ENCODE measurements around the gene RNF181. TPM values are rescaled to one million over a fixed set of nuclear protein-coding genes. Genes with fewer than 3 reads are reported as not detected.

RNF181 gene
- total and polyA plus RNA-seq, 2 donors (not counting 3 experiments of a cell fraction or from before 2014, with no cell fraction given) = 142 to 629 TPM

DNA sequence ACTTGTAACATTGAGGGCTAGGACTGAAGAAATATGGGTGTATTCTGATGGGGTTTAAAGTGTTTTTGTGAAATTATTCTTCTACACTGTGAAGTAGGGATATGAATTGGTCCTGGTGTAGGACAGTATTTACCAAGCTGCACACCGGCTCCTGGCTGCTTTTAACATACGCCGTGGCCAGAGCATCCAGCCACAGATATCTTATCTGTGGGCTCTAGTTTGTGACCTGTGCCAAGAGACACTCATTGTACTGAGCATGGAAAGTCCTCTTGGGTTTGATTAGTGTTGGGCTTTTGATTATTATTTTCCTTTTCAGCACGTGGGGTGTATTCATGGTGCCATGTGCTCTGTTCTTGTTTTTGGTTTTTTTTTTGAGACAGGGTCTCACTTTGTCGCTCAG lies 28.4 kb downstream of the RNF181 start:
- FAIRE-seq = no peak
- H4K20me1 ChIP-seq (replicated peaks; ENCODE audit: control insufficient read depth, extremely low read depth, insufficient read depth, low read length) = no peaks in the 10 kb centered on the region
- dilution Hi-C loops (cut with MboI; ENCODE audit: extremely low pct_ligation_motif_present, low sequenced_read_pairs) (no loop called here), intact Hi-C loops (cut with micrococcal nuclease) (no loop called here)
- H3K4me2 ChIP-seq (ENCODE audit: insufficient read depth, low read length) = no peak overlapping the region
- no peak overlapping the region for H3K27ac ChIP-seq (ENCODE audit: insufficient read depth, low read depth, low read length)
- no peaks in the 10 kb centered on the region for H3K27me3 ChIP-seq (ENCODE audit: control insufficient read depth in 2 of 2, insufficient read depth in 2 of 2, low read length in 2 of 2)
- H3K36me3 ChIP-seq (ENCODE audit: control insufficient read depth in 2 of 2, extremely low read depth in 1 of 2, insufficient read depth in 2 of 2, low read length in 2 of 2) = peaks cover 24 to 36% of the 10 kb centered on the region in 2 experiments
- no peak overlapping the region for H3K4me3 ChIP-seq (replicated peaks in 1 of 3; ENCODE audit: insufficient read depth in 1 of 3, low read depth in 1 of 3, low read length in 3 of 3)
- no peaks in the 10 kb centered on the region for H3K4me1 ChIP-seq (ENCODE audit: control insufficient read depth, extremely low read depth, insufficient read depth, low read length)
- DNase-seq (ENCODE audit: low read depth, low spot score) = no peak
- H3K9ac ChIP-seq (replicated peaks; ENCODE audit: extremely low read depth, insufficient read depth, low read length) = no peak overlapping the region
- H3K79me2 ChIP-seq (ENCODE audit: control insufficient read depth, insufficient read depth, low read length) = peaks cover 24% of the 10 kb centered on the region
- ChIA-PET POLR2A (no interaction called here), CTCF (interaction anchor here (8.8 kb wide), 1 partner anchor 11 kb away, joined by 74 read pairs; no protein-coding TSS in a partner anchor)
- TF ChIP-seq, protein P1, sequence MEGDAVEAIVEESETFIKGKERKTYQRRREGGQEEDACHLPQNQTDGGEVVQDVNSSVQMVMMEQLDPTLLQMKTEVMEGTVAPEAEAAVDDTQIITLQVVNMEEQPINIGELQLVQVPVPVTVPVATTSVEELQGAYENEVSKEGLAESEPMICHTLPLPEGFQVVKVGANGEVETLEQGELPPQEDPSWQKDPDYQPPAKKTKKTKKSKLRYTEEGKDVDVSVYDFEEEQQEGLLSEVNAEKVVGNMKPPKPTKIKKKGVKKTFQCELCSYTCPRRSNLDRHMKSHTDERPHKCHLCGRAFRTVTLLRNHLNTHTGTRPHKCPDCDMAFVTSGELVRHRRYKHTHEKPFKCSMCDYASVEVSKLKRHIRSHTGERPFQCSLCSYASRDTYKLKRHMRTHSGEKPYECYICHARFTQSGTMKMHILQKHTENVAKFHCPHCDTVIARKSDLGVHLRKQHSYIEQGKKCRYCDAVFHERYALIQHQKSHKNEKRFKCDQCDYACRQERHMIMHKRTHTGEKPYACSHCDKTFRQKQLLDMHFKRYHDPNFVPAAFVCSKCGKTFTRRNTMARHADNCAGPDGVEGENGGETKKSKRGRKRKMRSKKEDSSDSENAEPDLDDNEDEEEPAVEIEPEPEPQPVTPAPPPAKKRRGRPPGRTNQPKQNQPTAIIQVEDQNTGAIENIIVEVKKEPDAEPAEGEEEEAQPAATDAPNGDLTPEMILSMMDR (IDR thresholded peaks at IDR 0.05; ENCODE audit: extremely low read depth in 1 of 2, insufficient read depth in 1 of 2, low read depth in 1 of 2, low read length in 2 of 2) = no peak
- TF ChIP-seq GATA2 (IDR thresholded peaks at IDR 0.05; ENCODE audit: insufficient read depth, insufficient read length, low read depth, low read length) = no peak
- TF ChIP-seq, protein P2, sequence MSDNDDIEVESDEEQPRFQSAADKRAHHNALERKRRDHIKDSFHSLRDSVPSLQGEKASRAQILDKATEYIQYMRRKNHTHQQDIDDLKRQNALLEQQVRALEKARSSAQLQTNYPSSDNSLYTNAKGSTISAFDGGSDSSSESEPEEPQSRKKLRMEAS (IDR thresholded peaks at IDR 0.05; ENCODE audit: insufficient read depth, insufficient read length) = no peak
- no peak for TF ChIP-seq FOS (IDR thresholded peaks at IDR 0.05; ENCODE audit: borderline replicate concordance, insufficient read depth, low read length)
- no peak for TF ChIP-seq POLR2A (IDR thresholded peaks at IDR 0.05; ENCODE audit: low read depth, low read length)
- no peak for TF ChIP-seq MYC (IDR thresholded peaks at IDR 0.05; ENCODE audit: low read depth, low read length)
- H3K9me3 ChIP-seq (replicated peaks; ENCODE audit: control insufficient read depth, insufficient read depth, low read length) = no peaks in the 10 kb centered on the region
- H2AFZ ChIP-seq (ENCODE audit: low read depth, low read length) = no peak overlapping the region
- no TSS peak for BruUV-seq (replicated peaks)
- H3K9me1 ChIP-seq (replicated peaks; ENCODE audit: control insufficient read depth, extremely low read depth, insufficient read depth, low read length) = no peaks in the 10 kb centered on the region

DNA sequence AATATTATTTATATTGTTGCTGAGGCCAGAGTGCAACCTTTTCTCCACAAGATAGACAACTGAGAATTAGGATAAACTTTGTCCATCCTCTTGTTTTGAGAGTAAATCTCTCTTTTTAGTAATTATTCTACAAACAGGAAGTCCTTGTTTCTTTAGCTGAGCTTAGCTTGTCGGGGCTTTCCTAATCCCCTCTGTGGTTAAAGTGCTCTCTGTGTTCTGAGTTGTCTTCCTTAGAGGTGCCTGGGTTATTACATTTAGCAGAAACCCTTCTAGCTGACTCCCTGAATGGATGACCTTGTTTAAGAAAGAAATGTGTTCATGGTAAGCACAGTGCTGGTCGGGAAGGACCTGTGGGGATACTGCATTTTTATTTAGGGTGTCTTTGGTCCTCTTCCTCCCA lies 33.1 kb downstream of the RNF181 start:
- H3K9me1 ChIP-seq (replicated peaks; ENCODE audit: control insufficient read depth, extremely low read depth, insufficient read depth, low read length) = no peaks in the 10 kb centered on the region
- H3K36me3 ChIP-seq (ENCODE audit: control insufficient read depth in 2 of 2, extremely low read depth in 1 of 2, insufficient read depth in 2 of 2, low read length in 2 of 2) = peaks cover 15 to 48% of the 10 kb centered on the region in 2 experiments
- no peak for DNase-seq (ENCODE audit: low read depth, low spot score)
- no peaks in the 10 kb centered on the region for H3K4me1 ChIP-seq (ENCODE audit: control insufficient read depth, extremely low read depth, insufficient read depth, low read length)
- FAIRE-seq = no peak
- no peak overlapping the region for H3K4me2 ChIP-seq (ENCODE audit: insufficient read depth, low read length)
- no peaks in the 10 kb centered on the region for H4K20me1 ChIP-seq (replicated peaks; ENCODE audit: control insufficient read depth, extremely low read depth, insufficient read depth, low read length)
- BruUV-seq (replicated peaks) = no TSS peak
- no peaks in the 10 kb centered on the region for H3K27me3 ChIP-seq (ENCODE audit: control insufficient read depth in 2 of 2, insufficient read depth in 2 of 2, low read length in 2 of 2)
- ChIA-PET CTCF (interaction anchor here (2.5 kb wide), 1 partner anchor 9 kb away, joined by 23 read pairs; no protein-coding TSS in a partner anchor), POLR2A (no interaction called here)
- no peak overlapping the region for H3K4me3 ChIP-seq (replicated peaks in 1 of 3; ENCODE audit: insufficient read depth in 1 of 3, low read depth in 1 of 3, low read length in 3 of 3)
- no peak overlapping the region for H3K9ac ChIP-seq (replicated peaks; ENCODE audit: extremely low read depth, insufficient read depth, low read length)
- H2AFZ ChIP-seq (ENCODE audit: low read depth, low read length) = no peak overlapping the region
- H3K79me2 ChIP-seq (ENCODE audit: control insufficient read depth, insufficient read depth, low read length) = peaks cover 8% of the 10 kb centered on the region
- dilution Hi-C loops (cut with MboI; ENCODE audit: extremely low pct_ligation_motif_present, low sequenced_read_pairs) = no loop called here
- no peaks in the 10 kb centered on the region for H3K9me3 ChIP-seq (replicated peaks; ENCODE audit: control insufficient read depth, insufficient read depth, low read length)
- H3K27ac ChIP-seq (ENCODE audit: insufficient read depth, low read depth, low read length) = no peak overlapping the region
- intact Hi-C loops (cut with micrococcal nuclease) = no loop called here
- TF ChIP-seq MYC (IDR thresholded peaks at IDR 0.05; ENCODE audit: low read depth, low read length) (no peak), FOS (IDR thresholded peaks at IDR 0.05; ENCODE audit: borderline replicate concordance, insufficient read depth, low read length) (no peak), POLR2A (IDR thresholded peaks at IDR 0.05; ENCODE audit: low read depth, low read length) (no peak), GATA2 (IDR thresholded peaks at IDR 0.05; ENCODE audit: insufficient read depth, insufficient read length, low read depth, low read length) (no peak), EZH2 (IDR thresholded peaks at IDR 0.05; ENCODE audit: borderline replicate concordance, low read depth, low read length, severe bottlenecking) (no peak), POLR2AphosphoS5 (IDR thresholded peaks at IDR 0.05; ENCODE audit: insufficient read depth, low read depth, low read length) (no peak), JUN (IDR thresholded peaks at IDR 0.05; ENCODE audit: borderline replicate concordance, insufficient read depth, insufficient read length, low read depth) (no peak)
- TF ChIP-seq, protein P2 (IDR thresholded peaks at IDR 0.05; ENCODE audit: insufficient read depth, insufficient read length) = no peak
- TF ChIP-seq, protein P1 (IDR thresholded peaks at IDR 0.05; ENCODE audit: extremely low read depth in 1 of 2, insufficient read depth in 1 of 2, low read depth in 1 of 2, low read length in 2 of 2) = no peak

All from endothelial cell of umbilical vein (primary cell).